ENCODE measurements around the gene NUTM2G.
"Not testable (repeated sequence)": the region's sequence is repeated elsewhere in the genome, so short reads cannot be mapped to it uniquely, and the experiment has no call there.

NUTM2G gene

GRCh38 chr9:96928543-96928942, at the start of gene NUTM2G:
NUTM2G (plus strand) TSS chr9:96928843; CDS start chr9:96929025, 182 bp downstream.
- not testable (repeated sequence) for DNase-seq (ENCODE audit: low read depth)

- no peak for DNase-seq (ENCODE audit: low read depth)
Observed at GRCh38 chr9:96883922-96884321, 44.7 kb upstream of the NUTM2G start.

GRCh38 chr9:96884443-96884842, 44.2 kb upstream of the NUTM2G start:
- no peak for DNase-seq (ENCODE audit: low read depth)

- no peak for DNase-seq (ENCODE audit: low read depth)
Observed at GRCh38 chr9:96885424-96885823, 43.2 kb upstream of the NUTM2G start.

GRCh38 chr9:96888591-96888990, 40.1 kb upstream of the NUTM2G start:
- DNase-seq (ENCODE audit: low read depth): no peak

GRCh38 chr9:96892131-96892530, 36.5 kb upstream of the NUTM2G start:
- no peak for DNase-seq (ENCODE audit: low read depth)

GRCh38 chr9:96900010-96900409, 28.6 kb upstream of the NUTM2G start:
- not testable (repeated sequence) for DNase-seq (ENCODE audit: low read depth)

- not testable (repeated sequence) for DNase-seq (ENCODE audit: low read depth)
Observed at GRCh38 chr9:96904947-96905722, 23.5 kb upstream of the NUTM2G start.

GRCh38 chr9:96908479-96908878, 20.2 kb upstream of the NUTM2G start:
- not testable (repeated sequence) for DNase-seq (ENCODE audit: low read depth)

GRCh38 chr9:96915539-96915938, 13.1 kb upstream of the NUTM2G start:
- DNase-seq (ENCODE audit: low read depth): not testable (repeated sequence)

- not testable (repeated sequence) for DNase-seq (ENCODE audit: low read depth)
Observed at GRCh38 chr9:96916531-96916930, 12.1 kb upstream of the NUTM2G start.

- not testable (repeated sequence) for DNase-seq (ENCODE audit: low read depth)
Observed at GRCh38 chr9:96918550-96918949, 10.1 kb upstream of the NUTM2G start.

- DNase-seq (ENCODE audit: low read depth): not testable (repeated sequence)
Observed at GRCh38 chr9:96920803-96921202, 7.8 kb upstream of the NUTM2G start.

- not testable (repeated sequence) for DNase-seq (ENCODE audit: low read depth)
Observed at GRCh38 chr9:96925587-96925986, 3.1 kb upstream of the NUTM2G start.

GRCh38 chr9:96931665-96932064, 3.0 kb downstream of the NUTM2G start:
- not testable (repeated sequence) for DNase-seq (ENCODE audit: low read depth)

GRCh38 chr9:96934097-96934496, 5.5 kb downstream of the NUTM2G start:
- not testable (repeated sequence) for DNase-seq (ENCODE audit: low read depth)

- not testable (repeated sequence) for DNase-seq (ENCODE audit: low read depth)
Observed at GRCh38 chr9:96934706-96935105, 6.1 kb downstream of the NUTM2G start.

GRCh38 chr9:96935401-96935800, 6.8 kb downstream of the NUTM2G start:
- not testable (repeated sequence) for DNase-seq (ENCODE audit: low read depth)

GRCh38 chr9:96937442-96937841, 8.8 kb downstream of the NUTM2G start:
- DNase-seq (ENCODE audit: low read depth): not testable (repeated sequence)

GRCh38 chr9:96938957-96939665, 10.5 kb downstream of the NUTM2G start:
- not testable (repeated sequence) for DNase-seq (ENCODE audit: low read depth)

- not testable (repeated sequence) for DNase-seq (ENCODE audit: low read depth)
Observed at GRCh38 chr9:96940982-96941381, 12.3 kb downstream of the NUTM2G start.

GRCh38 chr9:96941628-96942027, 13.0 kb downstream of the NUTM2G start:
- DNase-seq (ENCODE audit: low read depth): not testable (repeated sequence)

- not testable (repeated sequence) for DNase-seq (ENCODE audit: low read depth)
Observed at GRCh38 chr9:96942181-96942580, 13.5 kb downstream of the NUTM2G start.

Data from activated T-helper 9 cell treated with anti-CD3 and anti-CD28 coated beads, Interleukin-2, amount 50 U/mL, for 16 hours (primary cell).